Caco-2 (cell line): Measurements from ENCODE around the gene OPTC. TPM values are rescaled to one million over a fixed set of nuclear protein-coding genes. Genes with fewer than 3 reads are reported as not detected.

Source experiments
- BruUV-seq: library from RNA; stranded (reverse); fragments of 400-500 nt; replicated peaks from 2 replicates; lab custom pipeline; 2021; lab: Mats Ljungman, UMichigan
- CTCF ChIA-PET: fragments of 300-600 bp; sonication (Branson Sonifier 250); formaldehyde crosslinking; loops from one replicate; lab custom pipeline; 2022; ENCODE audit warnings: antibody characterized with exemption; lab: Charles Lee
- POLR2A ChIA-PET: fragments of 300-600 bp; sonication (Branson Sonifier 250); formaldehyde crosslinking; loops from one replicate; lab custom pipeline; 2022; ENCODE audit warnings: antibody characterized with exemption; lab: Charles Lee
- DNase-seq, 2 experiments: peaks; one replicate each; pipeline versions ENCODE4 v3.0.0 to v3.0.0-alpha.2; 2020 to 2022
- H3K27me3 ChIP-seq: replicated peaks from 2 replicates; pipeline ENCODE4 v1.6.0; 2011; ENCODE audit warnings: low read length; ENCODE audit not compliant: control insufficient read depth, insufficient read depth
- H3K36me3 ChIP-seq: 2 replicates; pipeline ENCODE4 v1.5.1; 2011; ENCODE audit warnings: low read length; ENCODE audit not compliant: control insufficient read depth, insufficient read depth
- H3K4me1 ChIP-seq: fragments of 250-450 bp; sonication (Bioruptor Pico); 2 replicates; pipeline ENCODE4 v1.5.1; 2020; ENCODE audit warnings: mild to moderate bottlenecking
- H3K4me3 ChIP-seq: 2 replicates; pipeline ENCODE4 v1.5.1; 2011; ENCODE audit warnings: low read depth, mild to moderate bottlenecking, control low read depth, low read length
- H3K9me3 ChIP-seq: fragments of 250-450 bp; sonication (Bioruptor Pico); 2 replicates; pipeline ENCODE4 v1.5.1; 2020; ENCODE audit warnings: mild to moderate bottlenecking, moderate library complexity
- H3K27ac Mint-ChIP-seq: one replicate; pipeline ENCODE4 v1.8.0; 2022; ENCODE audit warnings: mixed read lengths; ENCODE audit not compliant: unreplicated experiment
- H3K27me3 Mint-ChIP-seq: one replicate; pipeline ENCODE4 v1.8.0; 2022; ENCODE audit warnings: mixed read lengths; ENCODE audit not compliant: insufficient read depth, unreplicated experiment
- H3K36me3 Mint-ChIP-seq: one replicate; pipeline ENCODE4 v1.8.0; 2022; ENCODE audit warnings: mild to moderate bottlenecking, mixed read lengths; ENCODE audit not compliant: insufficient read depth, unreplicated experiment
- H3K4me1 Mint-ChIP-seq: one replicate; pipeline ENCODE4 v1.8.0; 2022; ENCODE audit warnings: low read depth, mixed read lengths; ENCODE audit not compliant: unreplicated experiment
- H3K4me3 Mint-ChIP-seq: one replicate; pipeline ENCODE4 v1.8.0; 2022; ENCODE audit warnings: mild to moderate bottlenecking, moderate library complexity, mixed read lengths; ENCODE audit not compliant: unreplicated experiment
- H3K9me3 Mint-ChIP-seq: one replicate; pipeline ENCODE4 v1.8.0; 2022; ENCODE audit warnings: mixed read lengths; ENCODE audit not compliant: unreplicated experiment
- intact Hi-C: fragments of 100-400 bp; cut with micrococcal nuclease; formaldehyde crosslinking; loops from one replicate; pipeline ENCODE4 v1.10.0; 2022; ENCODE audit not compliant: unreplicated experiment
- total RNA-seq: library from RNA; stranded (reverse); gene quantifications from 2 replicates; pipeline ENCODE4 v1.2.3, GENCODE V29; 2022
- TF ChIP-seq, protein P1 (sequence below), 2 experiments: fragments of 200-600 bp in 1 of 2; IDR thresholded peaks; 1 replicate in 1 of 2; 2 replicates in 1 of 2; pipeline versions ENCODE4 v1.5.1 to v1.8.0; 2011 to 2022; ENCODE audit warnings: antibody characterized with exemption in 1 of 2, control low read depth in 1 of 2, inconsistent platforms in 1 of 2, low read depth in 1 of 2, low read length in 1 of 2, mild to moderate bottlenecking in 1 of 2, moderate library complexity in 1 of 2; ENCODE audit not compliant: insufficient read depth in 1 of 2, severe bottlenecking in 1 of 2, unreplicated experiment in 1 of 2

The OPTC gene
- total RNA-seq, 1 experiment from 2014 or later = not detected

DNA sequence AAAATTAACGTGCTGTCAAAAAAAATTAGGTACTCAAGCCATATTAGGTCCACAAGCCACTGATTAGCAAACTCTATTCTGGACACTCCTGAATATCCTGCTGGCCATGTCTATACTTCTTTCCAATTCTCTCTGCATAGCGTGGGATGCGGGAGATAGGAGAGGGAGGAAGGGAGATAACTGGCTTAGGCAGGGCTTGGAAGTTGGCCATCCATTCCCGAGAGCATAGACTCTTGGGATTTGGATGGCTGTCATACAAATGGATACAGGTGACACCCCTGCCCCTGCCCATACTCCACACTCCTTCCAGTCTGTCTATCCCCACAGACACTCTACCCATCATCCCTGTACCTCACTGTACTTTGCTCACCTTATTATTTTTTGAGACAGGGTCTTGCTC is 20.7 kb upstream of the OPTC start:
- Histone ChIP-seq H3K4me1 (no peaks in the 10 kb centered on the region), H3K9me3 (no peaks in the 10 kb centered on the region), H3K4me3 (no peak overlapping the region), H3K27me3 (no peaks in the 10 kb centered on the region; the same call in 1 of the 2 replicates), H3K36me3 (no peaks in the 10 kb centered on the region)
- CTCF ChIA-PET = no interaction called here
- TF ChIP-seq, protein P1, sequence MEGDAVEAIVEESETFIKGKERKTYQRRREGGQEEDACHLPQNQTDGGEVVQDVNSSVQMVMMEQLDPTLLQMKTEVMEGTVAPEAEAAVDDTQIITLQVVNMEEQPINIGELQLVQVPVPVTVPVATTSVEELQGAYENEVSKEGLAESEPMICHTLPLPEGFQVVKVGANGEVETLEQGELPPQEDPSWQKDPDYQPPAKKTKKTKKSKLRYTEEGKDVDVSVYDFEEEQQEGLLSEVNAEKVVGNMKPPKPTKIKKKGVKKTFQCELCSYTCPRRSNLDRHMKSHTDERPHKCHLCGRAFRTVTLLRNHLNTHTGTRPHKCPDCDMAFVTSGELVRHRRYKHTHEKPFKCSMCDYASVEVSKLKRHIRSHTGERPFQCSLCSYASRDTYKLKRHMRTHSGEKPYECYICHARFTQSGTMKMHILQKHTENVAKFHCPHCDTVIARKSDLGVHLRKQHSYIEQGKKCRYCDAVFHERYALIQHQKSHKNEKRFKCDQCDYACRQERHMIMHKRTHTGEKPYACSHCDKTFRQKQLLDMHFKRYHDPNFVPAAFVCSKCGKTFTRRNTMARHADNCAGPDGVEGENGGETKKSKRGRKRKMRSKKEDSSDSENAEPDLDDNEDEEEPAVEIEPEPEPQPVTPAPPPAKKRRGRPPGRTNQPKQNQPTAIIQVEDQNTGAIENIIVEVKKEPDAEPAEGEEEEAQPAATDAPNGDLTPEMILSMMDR (IDR thresholded peaks at IDR 0.05; ENCODE audit: insufficient read depth in 1 of 2, low read depth in 1 of 2, low read length in 1 of 2, severe bottlenecking in 1 of 2, unreplicated experiment in 1 of 2) = no peak
- no peak overlapping the region for H3K27ac Mint-ChIP-seq
- peaks cover 8% of the 10 kb centered on the region for H3K27me3 Mint-ChIP-seq
- H3K4me3 Mint-ChIP-seq = no peak overlapping the region
- POLR2A ChIA-PET = no interaction called here
- DNase-seq = no peak
- H3K9me3 Mint-ChIP-seq = no peaks in the 10 kb centered on the region
- no TSS peak for BruUV-seq
- H3K4me1 Mint-ChIP-seq = no peaks in the 10 kb centered on the region
- intact Hi-C loops = no loop called here
- no peaks in the 10 kb centered on the region for H3K36me3 Mint-ChIP-seq

DNA sequence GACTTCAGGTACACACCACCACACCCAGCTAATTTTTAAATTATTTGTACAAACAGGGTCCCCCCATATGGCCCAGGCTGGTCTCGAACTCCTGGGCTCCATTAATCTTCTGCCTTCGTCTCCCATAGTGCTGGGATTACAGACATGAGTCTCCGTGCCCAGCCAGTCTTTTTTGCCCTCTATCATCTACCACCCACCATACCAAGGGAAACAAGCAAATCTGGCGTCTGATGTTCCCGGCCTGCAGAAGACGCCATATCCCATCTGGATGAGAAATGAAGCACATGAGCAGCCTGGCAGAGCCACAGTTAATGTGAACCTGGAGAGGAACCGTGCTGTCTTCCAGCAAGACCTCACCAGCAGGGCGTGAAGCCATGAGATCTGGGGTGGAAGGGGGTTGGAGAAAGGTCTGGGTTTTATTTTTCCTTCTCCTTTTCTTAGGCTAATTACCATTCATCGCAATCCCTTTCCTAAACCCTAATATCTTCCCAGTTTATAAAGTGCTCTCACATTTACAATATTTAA is 20.1 kb upstream of the OPTC start:
- Histone ChIP-seq H3K9me3 (no peaks in the 10 kb centered on the region), H3K4me1 (no peaks in the 10 kb centered on the region), H3K4me3 (no peak overlapping the region), H3K27me3 (no peaks in the 10 kb centered on the region; the same call in 1 of the 2 replicates), H3K36me3 (no peaks in the 10 kb centered on the region)
- intact Hi-C loops = no loop called here
- Mint-ChIP-seq H3K4me3 (no peak overlapping the region), H3K36me3 (no peaks in the 10 kb centered on the region), H3K27ac (no peak overlapping the region), H3K27me3 (peaks cover 8% of the 10 kb centered on the region), H3K4me1 (no peaks in the 10 kb centered on the region), H3K9me3 (no peaks in the 10 kb centered on the region)
- TF ChIP-seq, protein P1 (IDR thresholded peaks at IDR 0.05; ENCODE audit: insufficient read depth in 1 of 2, low read depth in 1 of 2, low read length in 1 of 2, severe bottlenecking in 1 of 2, unreplicated experiment in 1 of 2) = no peak
- CTCF ChIA-PET = no interaction called here
- POLR2A ChIA-PET = no interaction called here
- no TSS peak for BruUV-seq
- DNase-seq = no peak

DNA sequence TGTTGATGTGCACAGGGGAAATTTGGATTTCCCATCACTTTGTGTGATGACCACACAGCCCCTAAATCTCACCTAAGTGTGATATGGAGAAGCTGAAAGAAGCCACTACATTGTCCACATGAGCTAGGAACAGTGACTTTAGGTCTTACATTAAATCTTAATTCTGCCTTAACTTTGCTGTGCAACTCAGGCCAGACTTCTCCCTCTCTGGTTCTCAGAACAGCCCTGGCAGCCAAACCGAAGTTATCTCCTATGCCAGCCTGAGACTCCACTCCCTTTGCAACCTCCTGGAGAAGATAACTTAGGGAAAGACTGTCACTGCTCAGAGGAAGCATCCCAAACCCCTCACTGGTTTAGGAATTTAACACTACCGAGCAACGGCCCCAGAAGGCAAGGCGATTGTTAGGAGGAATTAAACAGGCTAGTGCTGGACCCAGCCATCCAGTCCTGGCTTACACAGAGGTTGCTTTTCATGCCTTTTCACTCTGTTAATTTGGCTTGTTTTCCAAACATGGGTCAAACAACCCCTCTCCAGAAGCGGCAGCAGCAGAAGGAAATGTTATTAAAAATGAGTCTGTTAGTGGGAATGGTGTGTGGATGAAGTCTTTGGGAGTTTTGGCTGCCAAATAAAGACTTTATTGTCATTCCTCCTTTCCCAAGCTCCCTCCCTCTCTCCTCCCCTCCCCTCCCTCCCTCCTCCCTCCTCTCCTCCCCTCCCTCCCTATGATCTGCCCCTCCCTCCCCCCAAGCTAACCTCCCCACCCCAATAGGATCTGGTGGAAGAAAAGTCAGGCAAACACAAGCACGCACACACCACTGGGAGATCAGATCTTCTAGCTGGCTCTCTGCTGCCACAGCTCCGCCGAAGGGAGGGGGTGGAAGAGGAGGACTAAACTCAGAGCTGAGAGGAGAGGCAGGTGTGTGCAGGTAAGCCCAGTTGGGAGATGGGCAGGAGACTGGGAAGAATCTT is 18.7 kb upstream of the OPTC start, which contains the start of gene PRELP:
TSS of gene PRELP (plus strand) at position 795 of the 970 bp plus-strand sequence. CDS start 7,379 bp downstream, outside the sequence.
- no peaks in the 10 kb centered on the region; the same call in 1 of the 2 replicates for H3K27me3 ChIP-seq
- DNase-seq = peak; percentile 59
- H3K4me3 ChIP-seq = no peak within 1 kb of the TSS
- no peaks in the 10 kb centered on the region for H3K36me3 ChIP-seq
- BruUV-seq = no TSS peak
- no peak within 1 kb of the TSS for H3K27ac Mint-ChIP-seq
- H3K36me3 Mint-ChIP-seq = no peaks in the 10 kb centered on the region
- no peak within 1 kb of the TSS for H3K4me3 Mint-ChIP-seq
- H3K9me3 ChIP-seq = no peaks in the 10 kb centered on the region
- intact Hi-C loops = no loop called here
- no peaks in the 10 kb centered on the region for H3K4me1 ChIP-seq
- no peaks in the 10 kb centered on the region for H3K4me1 Mint-ChIP-seq
- POLR2A ChIA-PET = interaction anchor here (0.6 kb wide), 1 partner anchor 533 kb away, joined by 4 read pairs; no protein-coding TSS in a partner anchor
- H3K27me3 Mint-ChIP-seq = peaks cover 8% of the 10 kb centered on the region
- no peaks in the 10 kb centered on the region for H3K9me3 Mint-ChIP-seq
- TF ChIP-seq, protein P1 (IDR thresholded peaks at IDR 0.05; ENCODE audit: insufficient read depth in 1 of 2, low read depth in 1 of 2, low read length in 1 of 2, severe bottlenecking in 1 of 2, unreplicated experiment in 1 of 2) = peak in 1 of 2 experiments; percentile 37
- CTCF ChIA-PET = interaction anchor here (0.6 to 1.3 kb wide), 4 partner anchors 12 to 152 kb away, joined by 3 to 5 read pairs (median 3); partner anchors contain the start of gene ATP2B4
